ENCODE measurements around the gene CFAP161. TPM values are rescaled to one million over a fixed set of nuclear protein-coding genes. Genes with fewer than 3 reads are reported as not detected.

The CFAP161 gene
- total and polyA plus RNA-seq, 2 experiments from 2014 or later: not detected

- DNase-seq: no peak
- H4K20me1 ChIP-seq (ENCODE audit: insufficient read depth): no peaks in the 10 kb centered on the region
- H3K9me2 ChIP-seq (ENCODE audit: insufficient read depth): no peaks in the 10 kb centered on the region
- H3K79me2 ChIP-seq (ENCODE audit: insufficient read depth): no peaks in the 10 kb centered on the region
- in situ Hi-C loops (cut with MboI): no loop called here
- no peak overlapping the region for H3K4me3 ChIP-seq
- 89 to 92% methylated on average over 7 of the region's 7 CpGs for WGBS, 2 experiments (ENCODE audit: low coverage in 1 of 2, low lambda C conversion rate in 2 of 2, missing lambda C conversion rate in 2 of 2)
- H3K27ac ChIP-seq: no peak overlapping the region
- no peaks in the 10 kb centered on the region for H3K4me1 ChIP-seq (ENCODE audit: insufficient read depth)
- H3K9ac ChIP-seq: no peak overlapping the region
- no peaks in the 10 kb centered on the region for H3K9me3 ChIP-seq (ENCODE audit: low read depth)
- H3K36me3 ChIP-seq (ENCODE audit: low read depth): no peaks in the 10 kb centered on the region
- H3F3A ChIP-seq (ENCODE audit: insufficient read depth): no peaks in the 10 kb centered on the region
- H3K4me2 ChIP-seq (ENCODE audit: unreplicated experiment): no peak overlapping the region
- no peak overlapping the region for H2AFZ ChIP-seq
- no peaks in the 10 kb centered on the region for H3K27me3 ChIP-seq (replicated peaks; ENCODE audit: insufficient read depth)
- TF ChIP-seq EZH2phosphoT487 (IDR thresholded peaks at IDR 0.05; ENCODE audit: insufficient read depth, low read depth) (no peak), EZH2 (IDR thresholded peaks at IDR 0.05; ENCODE audit: insufficient read depth, poor library complexity, severe bottlenecking) (no peak)
Observed at GRCh38 chr15:81197255-81197630, 63.2 kb downstream of the CFAP161 start.

GRCh38 chr15:81197688-81198281 lies 63.7 kb downstream of the CFAP161 start:
- DNase-seq: no peak
- Histone ChIP-seq H3K4me2 (ENCODE audit: unreplicated experiment) (no peak overlapping the region), H3K27me3 (replicated peaks; ENCODE audit: insufficient read depth) (no peaks in the 10 kb centered on the region), H3K9me3 (ENCODE audit: low read depth) (no peaks in the 10 kb centered on the region), H3K36me3 (ENCODE audit: low read depth) (no peaks in the 10 kb centered on the region), H3K4me3 (no peak overlapping the region), H2AFZ (no peak overlapping the region), H3K9me2 (ENCODE audit: insufficient read depth) (no peaks in the 10 kb centered on the region), H3K79me2 (ENCODE audit: insufficient read depth) (no peaks in the 10 kb centered on the region), H3K27ac (no peak overlapping the region), H3F3A (ENCODE audit: insufficient read depth) (no peaks in the 10 kb centered on the region), H3K9ac (no peak overlapping the region), H3K4me1 (ENCODE audit: insufficient read depth) (no peaks in the 10 kb centered on the region), H4K20me1 (ENCODE audit: insufficient read depth) (no peaks in the 10 kb centered on the region)
- in situ Hi-C loops (cut with MboI): no loop called here
- 72 to 81% methylated on average over 7 of the region's 7 CpGs for WGBS, 2 experiments (ENCODE audit: low coverage in 1 of 2, low lambda C conversion rate in 2 of 2, missing lambda C conversion rate in 2 of 2)
- no peak for TF ChIP-seq EZH2 (IDR thresholded peaks at IDR 0.05; ENCODE audit: insufficient read depth, poor library complexity, severe bottlenecking)

Other genes starting within 250 kb of the CFAP161 start
- gene MESD, start 144.5 kb upstream of the CFAP161 start, total RNA-seq (2014; rRNA removed; shearing (Covaris generic)): 22.3 and 23.0 TPM in 2 replicates
- gene MESD, start 144.5 kb upstream of the CFAP161 start, polyA plus RNA-seq (2016; fragmentation: Nextera tagmentation; extraction: Ambion mirVana): 35.5 and 37.8 TPM in 2 replicates
- 10.7 and 11.5 TPM in 2 replicates for gene TLNRD1, start 133.3 kb upstream of the CFAP161 start, total RNA-seq (2014; rRNA removed; shearing (Covaris generic))
- 2.8 and 2.9 TPM in 2 replicates for gene TLNRD1, start 133.3 kb upstream of the CFAP161 start, polyA plus RNA-seq (2016; fragmentation: Nextera tagmentation; extraction: Ambion mirVana)
- under 0.01 and 0.32 TPM in 2 replicates for gene IL16, start 62.6 kb downstream of the CFAP161 start, total RNA-seq (2014; rRNA removed; shearing (Covaris generic))
- gene IL16, start 62.6 kb downstream of the CFAP161 start, polyA plus RNA-seq (2016; fragmentation: Nextera tagmentation; extraction: Ambion mirVana): 0.53 and 0.94 TPM in 2 replicates
- 7.2 and 9.6 TPM in 2 replicates for gene STARD5, start 189.9 kb downstream of the CFAP161 start, total RNA-seq (2014; rRNA removed; shearing (Covaris generic))
- gene STARD5, start 189.9 kb downstream of the CFAP161 start, polyA plus RNA-seq (2016; fragmentation: Nextera tagmentation; extraction: Ambion mirVana): 11.8 and 12.1 TPM in 2 replicates
- not detected in 2 replicates for gene TMC3, start 239.9 kb downstream of the CFAP161 start, total RNA-seq (2014; rRNA removed; shearing (Covaris generic))
- not detected in 2 replicates for gene TMC3, start 239.9 kb downstream of the CFAP161 start, polyA plus RNA-seq (2016; fragmentation: Nextera tagmentation; extraction: Ambion mirVana)

Measured in GM23248 (cell line).